Gastroesophageal sphincter (tissue), 4 donors: ENCODE data around the gene CPD. TPM values are rescaled to one million over a fixed set of nuclear protein-coding genes. Genes with fewer than 3 reads are reported as not detected.

Source experiments
- ATAC-seq: fragments of 150-250 bp; one replicate; pipeline ENCODE4 v1.9.1; 2016; ENCODE audit warnings: mild to moderate bottlenecking, moderate library complexity
- H3K27ac ChIP-seq, 4 donors: fragments of 200-600 bp; sonication (generic) in 3 of 4; 1 replicate in 3 of 4; 2 replicates in 1 of 4; pipeline ENCODE4 v1.5.1; 2016 to 2019
- H3K27me3 ChIP-seq: fragments of 200-600 bp; sonication (generic); one replicate; pipeline ENCODE4 v1.5.1; 2019
- H3K36me3 ChIP-seq, 2 donors: fragments of 200-600 bp; sonication (generic); one replicate each; pipeline ENCODE4 v1.5.1; 2019; ENCODE audit warnings: control low read depth in 1 of 2
- H3K4me1 ChIP-seq, 3 donors: fragments of 200-600 bp; sonication (generic); 1 replicate in 2 of 3; 2 replicates in 1 of 3; pipeline ENCODE4 v1.5.1; 2016 to 2019; ENCODE audit warnings: control low read depth in 2 of 3
- H3K4me3 ChIP-seq, 2 donors: fragments of 200-600 bp; sonication (generic); one replicate each; pipeline ENCODE4 v1.5.1; 2019; ENCODE audit warnings: mild to moderate bottlenecking in 1 of 2, moderate library complexity in 1 of 2
- H3K9me3 ChIP-seq, 3 donors: fragments of 200-600 bp; sonication (generic); one replicate each; pipeline ENCODE4 v1.5.1; 2017 to 2019; ENCODE audit warnings: control low read depth in 2 of 3
- EP300 ChIP-seq: sonication (generic); formaldehyde crosslinking; IDR thresholded peaks from one replicate; pipeline ENCODE4 v1.6.1; 2017; ENCODE audit warnings: antibody characterized with exemption, mild to moderate bottlenecking
- POLR2A ChIP-seq, 2 donors: fragments of 450-650 bp; IDR thresholded peaks; one replicate each; pipeline ENCODE4 v1.6.1; 2017; ENCODE audit warnings: antibody characterized with exemption in 2 of 2, mild to moderate bottlenecking in 2 of 2, moderate library complexity in 1 of 2
- POLR2AphosphoS5 ChIP-seq: sonication (generic); formaldehyde crosslinking; IDR thresholded peaks from one replicate; pipeline ENCODE4 v1.6.1; 2017; ENCODE audit warnings: antibody characterized with exemption
- WGBS, 2 donors: methylation state at CpG; one replicate each; pipeline ENCODE4 v1.1.5; 2018; ENCODE audit warnings: low coverage in 1 of 2; 5-methylcytosine and 5-hydroxymethylcytosine counted together
- total RNA-seq, 4 donors: library from RNA; depleted of rRNA; stranded (reverse); fragments of >200 nt; gene quantifications; one replicate each; pipeline ENCODE4 v1.1.0, GENCODE V29; 2016
- TF ChIP-seq, protein P1 (sequence below), 4 experiments: fragments of 200-600 bp in 2 of 4; fragments of 450-650 bp in 2 of 4; sonication (generic) in 1 of 4; IDR thresholded peaks; one replicate each; pipeline ENCODE4 v1.5.1; 2017 to 2019; ENCODE audit warnings: antibody characterized with exemption in 4 of 4, mild to moderate bottlenecking in 2 of 4, moderate library complexity in 2 of 4

The CPD gene
- total RNA-seq, 4 donors from 2014 or later = 37.8 to 103 (median 57.5) TPM

GRCh38 chr17:30343796-30344195 lies 34.9 kb upstream of the CPD start:
- TF ChIP-seq POLR2AphosphoS5 (no peak), POLR2A (IDR thresholded peaks at IDR 0.05) (no peak)
- TF ChIP-seq, protein P1, sequence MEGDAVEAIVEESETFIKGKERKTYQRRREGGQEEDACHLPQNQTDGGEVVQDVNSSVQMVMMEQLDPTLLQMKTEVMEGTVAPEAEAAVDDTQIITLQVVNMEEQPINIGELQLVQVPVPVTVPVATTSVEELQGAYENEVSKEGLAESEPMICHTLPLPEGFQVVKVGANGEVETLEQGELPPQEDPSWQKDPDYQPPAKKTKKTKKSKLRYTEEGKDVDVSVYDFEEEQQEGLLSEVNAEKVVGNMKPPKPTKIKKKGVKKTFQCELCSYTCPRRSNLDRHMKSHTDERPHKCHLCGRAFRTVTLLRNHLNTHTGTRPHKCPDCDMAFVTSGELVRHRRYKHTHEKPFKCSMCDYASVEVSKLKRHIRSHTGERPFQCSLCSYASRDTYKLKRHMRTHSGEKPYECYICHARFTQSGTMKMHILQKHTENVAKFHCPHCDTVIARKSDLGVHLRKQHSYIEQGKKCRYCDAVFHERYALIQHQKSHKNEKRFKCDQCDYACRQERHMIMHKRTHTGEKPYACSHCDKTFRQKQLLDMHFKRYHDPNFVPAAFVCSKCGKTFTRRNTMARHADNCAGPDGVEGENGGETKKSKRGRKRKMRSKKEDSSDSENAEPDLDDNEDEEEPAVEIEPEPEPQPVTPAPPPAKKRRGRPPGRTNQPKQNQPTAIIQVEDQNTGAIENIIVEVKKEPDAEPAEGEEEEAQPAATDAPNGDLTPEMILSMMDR (IDR thresholded peaks at IDR 0.05) = no peak
- ATAC-seq = no peak
- 57 to 63% methylated on average over 3 to 4 of the region's 4 CpGs for WGBS, 2 donors
- Histone ChIP-seq H3K36me3 (no peaks in the 10 kb centered on the region), H3K27me3 (no peaks in the 10 kb centered on the region), H3K4me3 (no peak overlapping the region), H3K27ac (peak overlapping the region; percentile 25 to 58 (median 52)), H3K9me3 (no peaks in the 10 kb centered on the region), H3K4me1 (peaks cover 0 to 49% (median 5%) of the 10 kb centered on the region in 3 donors)

DNA sequence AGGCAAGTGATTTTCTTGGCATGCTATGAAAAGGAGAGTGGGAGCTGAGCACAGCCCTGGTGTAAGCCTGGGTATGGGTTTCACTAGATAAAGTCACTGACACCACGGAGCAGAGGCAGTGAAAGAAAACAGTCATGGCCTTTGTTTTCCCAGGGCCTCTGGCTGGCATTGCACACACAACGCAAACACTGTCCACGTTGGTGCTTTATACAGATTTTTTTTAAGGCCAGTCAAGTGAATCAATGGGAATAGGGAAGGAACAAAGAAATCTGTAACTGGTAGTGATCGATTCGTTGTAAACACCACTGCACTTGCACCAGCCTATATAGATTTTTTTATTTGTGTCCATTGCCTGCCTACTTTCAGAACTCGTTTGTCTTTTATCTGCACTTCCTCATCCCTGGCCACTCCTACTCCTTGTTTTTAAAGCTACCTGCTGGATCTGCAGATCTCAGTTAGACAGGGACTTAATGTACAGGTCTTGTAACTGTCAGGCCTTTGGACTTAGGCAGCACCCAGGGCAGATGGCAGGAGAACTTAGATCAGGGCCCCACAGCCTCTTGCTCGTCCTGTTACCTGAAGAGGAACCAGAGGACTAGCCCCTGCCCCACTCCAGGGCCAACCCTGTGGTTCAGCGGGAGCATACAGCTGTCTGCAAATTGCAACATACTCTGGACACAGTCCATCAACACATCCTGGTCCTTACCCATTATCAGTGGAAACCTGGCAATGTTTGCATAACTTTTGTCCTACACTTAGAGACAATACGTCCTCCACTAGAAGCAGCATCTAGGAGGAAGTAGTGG lies 34.2 kb upstream of the CPD start:
- peak; percentile 71 for ATAC-seq
- Histone ChIP-seq H3K4me1 (peaks cover 0 to 49% (median 5%) of the 10 kb centered on the region in 3 donors), H3K36me3 (no peaks in the 10 kb centered on the region), H3K9me3 (no peaks in the 10 kb centered on the region), H3K27ac (peak overlapping the region; percentile 25 to 58 (median 52)), H3K4me3 (no peak overlapping the region), H3K27me3 (no peaks in the 10 kb centered on the region)
- 37 to 50% methylated on average over 6 to 7 of the region's 9 CpGs for WGBS, 2 donors
- TF ChIP-seq, protein P1 (IDR thresholded peaks at IDR 0.05) = no peak
- TF ChIP-seq POLR2A (IDR thresholded peaks at IDR 0.05) (no peak), POLR2AphosphoS5 (no peak), EP300 (no peak)

- no peaks in the 10 kb centered on the region for H3K27me3 ChIP-seq
- TF ChIP-seq POLR2AphosphoS5 = no peak
- no peak for TF ChIP-seq EP300
- no peak for TF ChIP-seq POLR2A (IDR thresholded peaks at IDR 0.05)
- TF ChIP-seq, protein P1 (IDR thresholded peaks at IDR 0.05) = no peak
- peak overlapping the region in 3 of 4 donors; percentile 25 to 50 (median 34) for H3K27ac ChIP-seq
- no peak overlapping the region for H3K4me3 ChIP-seq
- H3K4me1 ChIP-seq = peaks cover 0 to 44% (median 5%) of the 10 kb centered on the region in 3 donors
- 73 to 88% methylated on average over 2 of the region's 2 CpGs for WGBS, 2 donors
- no peak for ATAC-seq
- H3K9me3 ChIP-seq = no peaks in the 10 kb centered on the region
- no peaks in the 10 kb centered on the region for H3K36me3 ChIP-seq
Observed at GRCh38 chr17:30345089-30345433, 33.7 kb upstream of the CPD start.

GRCh38 chr17:30345527-30346075 lies 33.1 kb upstream of the CPD start:
- Histone ChIP-seq H3K27me3 (no peaks in the 10 kb centered on the region), H3K9me3 (no peaks in the 10 kb centered on the region), H3K36me3 (no peaks in the 10 kb centered on the region), H3K27ac (peak overlapping the region in 3 of 4 donors; percentile 25 to 50 (median 34)), H3K4me1 (peaks cover 0 to 38% (median 4%) of the 10 kb centered on the region in 3 donors), H3K4me3 (no peak overlapping the region)
- ATAC-seq = no peak
- WGBS, 2 donors = 100% methylated on average over 2 of the region's 4 CpGs; no CpG with 5 or more reads in 1 of the 2 donors
- TF ChIP-seq, protein P1 (IDR thresholded peaks at IDR 0.05) = no peak
- TF ChIP-seq POLR2AphosphoS5 (no peak), EP300 (no peak), POLR2A (IDR thresholded peaks at IDR 0.05) (no peak)
